SJCRH30 (cell line): ENCODE measurements around the gene ITPR2. TPM values are rescaled to one million over a fixed set of nuclear protein-coding genes. Genes with fewer than 3 reads are reported as not detected.
"Not testable (repeated sequence)": the region's sequence is repeated elsewhere in the genome, so short reads cannot be mapped to it uniquely, and the experiment has no call there.

Source experiments
- DNase-seq, 2 experiments: peaks; one replicate each; pipeline ENCODE4 v3.0.0-alpha.2; 2015 to 2020
- H3K27ac ChIP-seq: fragments of 250-450 bp; sonication (Bioruptor Pico); 2 replicates; pipeline ENCODE4 v1.5.1; 2020; ENCODE audit warnings: mild to moderate bottlenecking, moderate library complexity
- H3K27me3 ChIP-seq: fragments of 250-450 bp; sonication (Bioruptor Pico); 2 replicates; pipeline ENCODE4 v1.5.1; 2020; ENCODE audit warnings: mild to moderate bottlenecking, moderate library complexity
- H3K36me3 ChIP-seq: fragments of 250-450 bp; sonication (Bioruptor Pico); 2 replicates; pipeline ENCODE4 v1.5.1; 2020; ENCODE audit warnings: mild to moderate bottlenecking, moderate library complexity
- H3K4me1 ChIP-seq: fragments of 250-450 bp; sonication (Bioruptor Pico); 2 replicates; pipeline ENCODE4 v1.5.1; 2020; ENCODE audit warnings: mild to moderate bottlenecking, moderate library complexity
- H3K4me3 ChIP-seq: fragments of 250-450 bp; sonication (Bioruptor Pico); 2 replicates; pipeline ENCODE4 v1.5.1; 2020; ENCODE audit warnings: mild to moderate bottlenecking, moderate library complexity
- H3K9me3 ChIP-seq: fragments of 250-450 bp; sonication (Bioruptor Pico); replicated peaks from 2 replicates; pipeline ENCODE4 v1.5.1; 2020; ENCODE audit warnings: mild to moderate bottlenecking, moderate library complexity
- total RNA-seq: library from RNA; depleted of rRNA; stranded (reverse); fragments of >200 nt; shearing (Covaris generic); gene quantifications from 2 replicates; pipeline ENCODE4 v1.2.3, GENCODE V29; 2014; rRNA removed

ITPR2 gene
- 7.8 and 8.7 TPM in 2 replicates for total RNA-seq

DNA sequence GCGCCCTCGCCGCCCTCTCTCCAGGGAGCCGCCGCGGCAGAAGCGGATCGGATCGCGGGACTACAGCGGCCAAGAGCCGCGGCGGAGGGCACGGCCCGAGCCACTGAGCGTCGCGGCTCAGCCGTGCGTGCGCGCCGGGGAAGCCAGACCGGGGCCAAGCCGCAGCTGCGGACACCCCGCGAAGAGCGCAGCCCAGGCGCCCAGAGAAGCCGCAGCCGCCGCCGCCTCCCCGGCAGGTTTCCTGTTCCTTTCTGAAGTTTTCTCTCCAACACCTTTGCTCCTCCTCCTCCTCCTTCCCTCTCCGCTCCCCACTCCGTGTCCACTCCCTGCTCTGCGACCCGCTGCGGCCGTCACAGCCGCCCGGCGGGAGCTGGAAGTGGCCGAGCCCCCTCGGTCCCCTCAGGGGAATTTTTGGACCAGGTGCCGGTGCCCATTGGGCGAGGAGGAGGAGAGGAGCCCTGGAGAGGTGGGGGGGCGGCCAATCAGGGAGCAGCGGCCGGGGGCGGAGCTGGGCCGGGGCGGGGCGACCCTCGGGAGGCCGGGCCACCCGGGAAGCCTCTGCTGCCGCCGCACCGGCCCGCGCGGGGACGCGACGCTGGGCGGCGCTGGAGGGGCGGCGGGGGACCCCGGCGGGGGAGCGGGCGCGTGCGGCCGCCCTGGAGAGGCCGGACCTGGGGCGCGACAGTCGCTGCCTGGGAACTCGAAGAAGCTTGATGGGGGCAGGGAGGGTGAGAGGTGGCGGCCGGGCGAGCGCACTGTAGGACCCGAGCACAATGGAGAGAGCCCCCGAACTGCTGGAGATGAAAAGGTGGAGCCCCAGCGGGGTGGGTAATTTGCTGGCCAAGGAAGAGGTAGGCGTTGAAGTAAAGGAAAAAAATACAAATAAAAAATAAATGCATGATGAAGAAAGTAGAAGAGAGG lies at the start of gene ITPR2:
TSS of gene ITPR2 (minus strand) at position 373 of the 921 bp plus-strand sequence. CDS start 413 bp downstream, outside the sequence.
- peak; percentile 96 to 97 for DNase-seq
- Histone ChIP-seq H3K27me3 (no peaks in the 10 kb centered on the region), H3K4me1 (0 out of 2 replicates have a peak, but pooled peaks cover 3% of the 10 kb centered on the region), H3K36me3 (no peaks in the 10 kb centered on the region), H3K4me3 (peak within 1 kb of the TSS; percentile 72), H3K9me3 (no peaks in the 10 kb centered on the region), H3K27ac (peak within 1 kb of the TSS; percentile 45)

GRCh38 chr12:26880625-26881024 lies 47.6 kb upstream of the ITPR2 start:
- H3K36me3 ChIP-seq = no peaks in the 10 kb centered on the region
- no peaks in the 10 kb centered on the region for H3K27me3 ChIP-seq
- H3K9me3 ChIP-seq = no peaks in the 10 kb centered on the region
- no peak overlapping the region for H3K27ac ChIP-seq
- H3K4me3 ChIP-seq = no peak overlapping the region
- DNase-seq = no peak
- peaks cover 4% of the 10 kb centered on the region for H3K4me1 ChIP-seq

- DNase-seq = peak; percentile 29 to 46
Measured at GRCh38 chr12:26878661-26879119, 45.7 kb upstream of the ITPR2 start.

DNA sequence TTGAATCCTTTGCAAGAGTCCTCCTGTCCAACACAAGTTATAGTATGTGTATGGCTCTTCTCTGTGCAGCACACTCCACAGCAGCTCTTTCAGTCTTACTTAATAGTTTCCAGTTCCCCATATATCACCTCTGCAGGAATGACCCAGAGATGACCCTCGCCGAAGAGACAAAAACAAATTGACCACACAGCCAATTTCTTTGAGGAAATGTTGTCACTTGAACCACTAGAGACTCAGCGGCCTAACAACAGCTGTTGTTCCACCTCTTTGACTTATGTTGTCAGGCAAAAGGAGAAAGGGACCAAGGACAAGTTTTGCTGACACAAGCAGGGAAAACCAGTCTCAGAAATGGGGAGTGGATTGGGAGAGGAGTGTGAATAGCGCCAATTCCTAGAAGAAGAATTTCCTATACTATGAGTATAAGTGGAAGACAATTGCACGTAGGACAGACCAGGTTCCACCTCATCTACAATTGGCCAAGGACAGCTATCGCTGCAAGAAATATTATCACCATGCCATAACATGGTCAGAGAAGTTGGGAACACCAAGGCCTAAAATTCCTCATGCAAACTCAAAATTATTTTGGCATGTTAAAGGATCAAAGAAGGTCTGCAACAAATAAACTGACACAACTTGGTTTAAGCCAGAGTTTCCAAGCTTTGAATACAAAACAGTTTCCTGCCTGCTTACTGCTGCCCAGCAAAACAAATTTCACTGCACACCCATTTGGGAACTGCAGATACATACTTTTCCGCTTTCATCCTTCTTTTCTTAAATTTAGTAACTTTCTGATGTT lies 41.7 kb upstream of the ITPR2 start:
- H3K27me3 ChIP-seq = no peaks in the 10 kb centered on the region
- H3K4me1 ChIP-seq = peaks cover 32% of the 10 kb centered on the region
- no peak overlapping the region for H3K4me3 ChIP-seq
- peak; percentile 22 to 69 for DNase-seq
- H3K27ac ChIP-seq = no peak overlapping the region
- H3K9me3 ChIP-seq = no peaks in the 10 kb centered on the region; the same call in 1 of the 2 replicates
- H3K36me3 ChIP-seq = no peaks in the 10 kb centered on the region

More at GRCh38 chr12:26878661-26879119, 45.7 kb upstream of the ITPR2 start:
- Histone ChIP-seq H3K9me3 (no peaks in the 10 kb centered on the region), H3K4me1 (peaks cover 17% of the 10 kb centered on the region), H3K27ac (no peak overlapping the region), H3K4me3 (no peak overlapping the region), H3K36me3 (no peaks in the 10 kb centered on the region), H3K27me3 (no peaks in the 10 kb centered on the region)

DNA sequence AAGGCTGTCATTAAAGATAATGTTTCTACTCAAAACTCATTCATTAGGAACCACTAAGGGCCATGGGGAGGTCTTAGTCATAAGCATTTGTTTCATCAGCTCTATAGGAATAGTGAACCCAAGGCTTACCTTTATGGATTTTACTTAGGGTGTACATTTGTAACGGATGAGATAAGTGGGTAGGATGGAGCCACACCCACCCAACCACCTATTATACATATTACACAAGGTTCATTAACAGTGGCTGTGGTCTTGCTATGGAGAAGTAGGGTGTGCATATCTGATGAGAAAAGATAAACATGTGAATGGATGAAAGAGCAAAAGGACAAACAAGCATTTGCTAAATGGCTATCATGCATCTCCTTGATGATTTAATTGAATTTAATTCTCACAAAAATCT lies 39.6 kb upstream of the ITPR2 start:
- H3K27ac ChIP-seq = no peak overlapping the region
- H3K27me3 ChIP-seq = no peaks in the 10 kb centered on the region
- no peaks in the 10 kb centered on the region for H3K36me3 ChIP-seq
- no peak for DNase-seq
- no peaks in the 10 kb centered on the region; the same call in 1 of the 2 replicates for H3K9me3 ChIP-seq
- peaks cover 28% of the 10 kb centered on the region for H3K4me1 ChIP-seq
- no peak overlapping the region for H3K4me3 ChIP-seq

DNA sequence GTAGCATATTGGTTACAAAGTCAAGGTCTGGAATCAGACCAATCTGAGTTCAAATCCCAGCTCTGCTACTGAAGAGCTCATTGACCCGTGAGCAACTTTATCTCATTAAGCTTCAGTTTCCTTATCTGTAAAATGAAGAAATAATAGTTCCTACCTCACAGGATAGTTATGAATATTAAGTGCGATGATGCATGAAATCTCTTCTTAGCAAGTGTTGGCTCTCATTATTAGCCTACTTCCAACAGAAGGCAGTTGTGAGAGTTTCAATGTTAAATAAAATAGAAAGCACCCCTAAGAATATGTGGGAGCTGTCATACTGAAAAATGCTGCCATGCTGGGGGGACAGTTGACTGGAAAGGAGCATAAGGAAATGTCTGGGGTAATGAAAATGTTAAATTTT lies 39.0 kb upstream of the ITPR2 start:
- Histone ChIP-seq H3K4me1 (peaks cover 28% of the 10 kb centered on the region), H3K36me3 (no peaks in the 10 kb centered on the region), H3K27ac (no peak overlapping the region), H3K9me3 (no peaks in the 10 kb centered on the region; the same call in 1 of the 2 replicates), H3K27me3 (no peaks in the 10 kb centered on the region), H3K4me3 (no peak overlapping the region)
- DNase-seq = no peak

DNA sequence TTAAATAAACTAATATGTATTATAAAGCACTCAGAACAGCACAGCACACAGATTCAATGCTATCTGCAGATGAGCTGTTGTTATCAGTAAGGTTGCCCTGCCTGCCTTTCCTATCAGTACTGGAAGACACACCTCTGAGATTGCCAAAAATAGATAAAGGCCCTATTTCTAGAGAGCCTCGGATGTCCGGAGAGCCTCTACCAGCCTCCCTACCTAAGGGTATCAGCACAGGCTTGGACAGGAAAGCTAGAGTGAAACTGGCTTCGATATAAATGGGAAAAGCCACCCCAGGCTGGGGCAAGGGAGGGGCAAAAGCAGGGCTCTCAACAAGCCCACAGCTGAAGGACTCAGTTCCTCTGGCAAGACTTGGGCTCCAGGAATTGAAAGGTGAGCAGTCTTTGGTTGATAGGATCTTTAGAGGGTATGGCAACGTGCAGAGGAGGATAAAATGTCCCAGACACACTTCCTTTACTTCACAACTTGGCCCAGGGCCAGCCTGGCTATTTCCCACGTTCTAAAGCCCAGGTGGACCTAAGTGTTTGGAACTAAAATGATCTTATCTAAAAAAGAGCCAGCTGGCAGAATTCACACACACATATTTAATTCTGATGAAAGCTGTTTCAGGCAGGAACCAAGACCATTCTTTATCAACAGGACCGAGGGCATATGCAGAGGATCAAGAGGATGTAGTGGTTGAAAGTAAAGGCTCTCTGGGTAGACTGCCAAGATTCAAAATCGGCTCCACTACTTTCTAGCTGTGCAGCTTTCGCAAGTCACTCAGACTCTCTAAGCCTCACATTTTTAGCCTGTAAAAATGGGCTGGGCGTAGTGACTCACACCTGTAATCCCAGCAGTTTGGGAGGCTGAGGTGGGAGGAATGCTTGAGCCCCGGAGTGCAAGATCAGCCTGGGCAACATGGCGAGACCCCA lies 37.8 kb upstream of the ITPR2 start:
- Histone ChIP-seq H3K9me3 (no peaks in the 10 kb centered on the region; the same call in 1 of the 2 replicates), H3K27me3 (no peaks in the 10 kb centered on the region), H3K36me3 (no peaks in the 10 kb centered on the region), H3K4me3 (no peak overlapping the region), H3K27ac (no peak overlapping the region), H3K4me1 (peaks cover 28% of the 10 kb centered on the region)
- DNase-seq = peak; percentile 8 to 50

DNA sequence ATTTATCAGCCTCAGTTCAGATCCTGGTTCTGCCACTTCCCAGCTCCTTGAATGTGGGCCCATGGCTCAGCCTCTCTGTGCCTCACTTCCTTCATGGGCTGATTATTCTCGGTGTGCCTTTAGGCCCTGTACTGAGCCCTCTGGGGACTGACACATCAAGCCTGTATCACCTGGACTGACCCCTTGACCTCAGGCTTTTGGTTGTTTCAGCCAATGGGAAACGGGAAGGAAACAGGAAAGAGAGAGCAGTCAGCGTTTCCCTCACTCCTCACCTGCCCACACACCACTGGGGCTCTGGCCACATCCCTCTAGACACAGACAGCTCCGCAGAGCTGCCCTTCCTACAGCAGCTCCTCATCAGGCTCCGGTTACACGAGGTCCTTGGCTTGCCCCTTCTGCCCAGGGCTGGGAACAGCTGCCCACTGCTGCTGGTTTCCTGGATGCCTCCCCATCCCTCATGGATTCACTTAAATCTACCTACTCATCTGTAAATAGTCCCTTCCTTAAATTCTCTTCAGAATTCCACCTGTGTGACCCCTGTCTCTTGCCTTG lies 37.0 kb upstream of the ITPR2 start:
- no peak overlapping the region for H3K27ac ChIP-seq
- no peaks in the 10 kb centered on the region for H3K36me3 ChIP-seq
- peaks cover 28% of the 10 kb centered on the region for H3K4me1 ChIP-seq
- H3K9me3 ChIP-seq = no peaks in the 10 kb centered on the region; the same call in 1 of the 2 replicates
- H3K27me3 ChIP-seq = no peaks in the 10 kb centered on the region
- no peak overlapping the region for H3K4me3 ChIP-seq
- peak; percentile 66 to 76 for DNase-seq

DNA sequence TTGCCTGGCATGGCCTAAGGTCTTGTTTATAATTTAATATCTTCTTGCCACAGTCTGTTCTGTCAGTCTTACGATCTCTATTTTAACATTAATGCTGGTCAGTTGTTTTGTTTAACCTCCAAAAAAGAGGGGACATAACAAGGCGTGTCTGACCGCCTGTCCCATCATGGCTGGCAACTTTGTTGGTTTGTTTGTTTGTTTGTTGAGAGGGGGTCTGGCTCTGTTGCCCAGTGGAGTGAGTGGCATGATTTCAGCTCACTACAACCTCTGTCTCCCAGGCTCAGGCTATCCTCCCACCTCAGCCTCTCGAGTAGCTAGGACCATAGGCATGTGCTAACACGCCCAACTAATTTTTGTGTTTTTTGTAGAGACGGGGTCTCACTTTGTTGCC lies 36.1 kb upstream of the ITPR2 start:
- no peak for DNase-seq
- Histone ChIP-seq H3K27me3 (no peaks in the 10 kb centered on the region), H3K9me3 (no peaks in the 10 kb centered on the region; the same call in 1 of the 2 replicates), H3K36me3 (no peaks in the 10 kb centered on the region), H3K4me1 (peaks cover 19% of the 10 kb centered on the region), H3K27ac (no peak overlapping the region), H3K4me3 (no peak overlapping the region)

DNA sequence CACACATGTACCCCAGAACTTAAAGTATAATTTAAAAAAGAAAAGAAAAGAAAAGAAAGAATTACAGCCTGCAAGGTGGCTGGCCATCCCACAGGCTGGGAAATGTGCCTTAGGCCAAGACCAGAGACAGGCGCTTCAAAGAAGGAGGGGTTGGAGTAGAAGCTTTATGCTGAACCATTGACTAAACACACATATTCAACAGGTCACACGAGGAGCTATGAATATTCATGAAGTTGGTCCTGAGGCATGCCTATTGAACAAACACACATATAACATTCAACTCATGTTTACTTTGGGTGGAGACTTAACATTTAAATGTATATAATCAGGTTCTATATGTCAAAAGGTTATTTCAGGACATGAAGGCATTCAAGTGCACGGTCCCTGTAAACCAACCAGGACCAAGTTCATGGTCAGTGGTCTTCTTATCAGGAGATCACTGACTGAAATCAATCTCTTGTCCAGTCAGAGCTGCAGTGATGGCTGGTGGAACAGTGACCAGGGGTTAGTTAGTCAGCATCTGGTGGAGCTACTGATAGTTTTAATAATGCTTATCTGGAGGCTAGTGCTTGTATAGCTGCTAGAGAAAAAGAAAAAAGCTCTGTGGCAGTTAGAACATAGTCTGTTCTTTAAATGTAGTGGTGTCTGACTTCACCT lies 35.6 kb upstream of the ITPR2 start:
- H3K9me3 ChIP-seq = no peaks in the 10 kb centered on the region; the same call in 1 of the 2 replicates
- H3K36me3 ChIP-seq = no peaks in the 10 kb centered on the region
- no peak overlapping the region for H3K27ac ChIP-seq
- no peaks in the 10 kb centered on the region for H3K27me3 ChIP-seq
- DNase-seq = no peak
- H3K4me1 ChIP-seq = peaks cover 15% of the 10 kb centered on the region
- H3K4me3 ChIP-seq = no peak overlapping the region

- no peaks in the 10 kb centered on the region for H3K36me3 ChIP-seq
- DNase-seq = no peak
- H3K27me3 ChIP-seq = no peaks in the 10 kb centered on the region
- peaks cover 15% of the 10 kb centered on the region for H3K4me1 ChIP-seq
- H3K9me3 ChIP-seq = no peaks in the 10 kb centered on the region; the same call in 1 of the 2 replicates
- H3K27ac ChIP-seq = no peak overlapping the region
- H3K4me3 ChIP-seq = no peak overlapping the region
Measured at GRCh38 chr12:26867080-26867479, 34.1 kb upstream of the ITPR2 start.

DNA sequence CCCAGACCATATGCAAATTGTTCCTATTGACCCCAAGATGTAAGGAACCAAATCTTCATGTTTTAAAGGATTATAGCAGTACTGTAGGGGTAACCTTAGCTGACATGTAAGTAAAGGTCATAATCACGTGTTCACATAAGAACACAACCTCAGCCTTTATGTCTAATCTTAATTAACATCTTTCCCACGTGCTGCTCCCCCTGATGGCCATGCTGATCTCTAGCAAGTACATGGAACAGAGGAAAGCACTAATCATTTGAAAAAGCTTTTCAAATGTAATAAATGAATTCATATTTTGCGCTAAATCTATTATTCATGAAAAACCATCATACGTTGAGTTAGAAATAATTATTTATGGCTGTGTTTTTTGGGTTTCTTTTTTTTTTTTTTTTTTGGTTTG lies 30.5 kb upstream of the ITPR2 start:
- H3K4me1 ChIP-seq = no peaks in the 10 kb centered on the region
- no peaks in the 10 kb centered on the region; the same call in 1 of the 2 replicates for H3K27me3 ChIP-seq
- no peaks in the 10 kb centered on the region for H3K36me3 ChIP-seq
- H3K27ac ChIP-seq = no peak overlapping the region
- DNase-seq = no peak
- H3K4me3 ChIP-seq = no peak overlapping the region
- no peaks in the 10 kb centered on the region for H3K9me3 ChIP-seq

GRCh38 chr12:26862787-26863186 lies 29.8 kb upstream of the ITPR2 start:
- H3K4me3 ChIP-seq, H3K36me3 ChIP-seq, H3K9me3 ChIP-seq, H3K4me1 ChIP-seq, H3K27ac ChIP-seq, DNase-seq, H3K27me3 ChIP-seq: not testable (repeated sequence)
